ES-I3 (cell line): ENCODE data around the gene SLU7.

Experiments used
- H3K36me3 ChIP-seq: 2 replicates; pipeline ENCODE4 v1.6.1; 2013; ENCODE audit warnings: mild to moderate bottlenecking, low read length, control low read depth, moderate library complexity; ENCODE audit not compliant: insufficient read depth
- H3K4me1 ChIP-seq: 2 replicates; pipeline ENCODE4 v1.6.1; 2013; ENCODE audit warnings: mild to moderate bottlenecking, control low read depth, low read length; ENCODE audit not compliant: insufficient read depth
- H3K9ac ChIP-seq: 2 replicates; pipeline ENCODE4 v1.6.1; 2013; ENCODE audit warnings: low read depth, mild to moderate bottlenecking, low read length, moderate library complexity
- H3K9me3 ChIP-seq: 2 replicates; pipeline ENCODE4 v1.6.1; 2013; ENCODE audit warnings: mild to moderate bottlenecking, low read length, moderate library complexity; ENCODE audit not compliant: control insufficient read depth, insufficient read depth

SLU7 gene

DNA sequence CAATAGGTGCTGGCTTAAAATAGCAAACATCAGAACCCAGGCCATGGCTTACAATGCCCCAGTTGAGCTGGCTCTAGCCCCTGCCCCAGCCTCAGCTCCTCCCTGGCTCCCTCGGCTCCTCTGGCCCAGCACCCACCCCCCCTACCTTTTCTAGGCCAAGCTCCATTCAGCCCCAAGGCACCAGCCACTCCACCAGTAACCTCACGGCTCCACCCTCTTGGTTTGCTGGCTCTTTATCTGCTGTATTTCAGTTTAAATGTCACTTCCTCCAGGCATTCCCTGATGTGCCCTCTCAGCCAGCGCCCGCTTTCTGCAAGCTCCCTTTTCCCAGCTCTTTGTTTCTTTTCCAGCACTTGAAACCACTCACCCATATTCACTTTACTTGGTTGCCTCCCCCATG lies 59.1 kb downstream of the SLU7 start:
- Histone ChIP-seq H3K4me1 (peaks cover 16% of the 10 kb centered on the region; the same call in 1 of the 2 replicates), H3K9me3 (no peaks in the 10 kb centered on the region), H3K9ac (no peak overlapping the region), H3K36me3 (no peaks in the 10 kb centered on the region)

DNA sequence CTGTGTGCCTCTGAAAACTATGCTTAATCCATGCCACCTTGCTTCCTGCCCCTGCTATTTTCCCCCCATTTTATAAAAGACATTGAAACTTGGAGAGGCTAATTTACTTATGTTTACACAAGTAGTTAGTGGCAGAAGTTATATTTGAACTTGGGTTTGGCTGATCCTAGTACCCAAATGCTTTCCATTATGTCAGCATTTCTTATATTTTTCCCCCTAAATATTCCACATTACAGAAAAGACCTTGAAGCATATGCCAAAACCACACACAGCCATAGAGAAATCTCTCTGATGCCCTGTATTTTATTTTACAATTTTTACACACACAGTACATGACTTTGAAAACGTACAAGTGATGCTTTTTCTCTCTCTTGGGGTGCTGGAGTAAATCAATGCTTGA lies 59.6 kb downstream of the SLU7 start:
- H3K36me3 ChIP-seq, result no peaks in the 10 kb centered on the region
- H3K9me3 ChIP-seq, result no peaks in the 10 kb centered on the region
- H3K9ac ChIP-seq, result no peak overlapping the region
- H3K4me1 ChIP-seq, result peaks cover 16% of the 10 kb centered on the region; the same call in 1 of the 2 replicates

DNA sequence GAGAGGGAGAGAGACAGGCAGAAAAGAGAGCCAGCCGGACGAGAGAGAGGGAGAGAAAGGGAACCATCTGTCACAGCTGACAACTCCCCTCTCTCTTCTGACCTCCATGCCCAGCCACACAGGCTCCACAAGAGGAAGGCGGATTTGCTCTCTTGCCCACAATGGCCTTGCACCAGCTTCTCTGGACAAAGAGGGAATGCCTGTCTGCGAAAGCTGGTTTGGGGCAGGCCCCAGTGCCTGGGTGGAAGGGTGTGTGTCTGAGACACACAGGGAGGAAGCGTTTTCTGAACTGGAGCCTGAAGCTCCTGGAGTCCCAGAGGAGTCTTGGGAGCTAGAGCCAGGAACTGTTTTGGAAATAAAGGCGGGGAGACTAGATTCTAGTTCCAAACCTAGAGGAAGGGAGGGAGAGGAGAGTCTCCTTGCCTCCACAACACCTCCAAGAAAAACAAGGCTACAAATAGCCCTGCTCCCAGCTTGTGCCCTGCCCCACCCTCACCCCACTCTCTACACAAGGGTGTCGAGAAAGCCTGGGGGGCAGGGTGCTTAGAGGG lies 60.9 kb downstream of the SLU7 start:
- Histone ChIP-seq H3K9ac (no peak overlapping the region), H3K4me1 (peaks cover 13% of the 10 kb centered on the region; the same call in 1 of the 2 replicates), H3K9me3 (no peaks in the 10 kb centered on the region), H3K36me3 (no peaks in the 10 kb centered on the region)

- Histone ChIP-seq H3K4me1 (peaks cover 13% of the 10 kb centered on the region; the same call in 1 of the 2 replicates), H3K36me3 (no peaks in the 10 kb centered on the region), H3K9ac (no peak overlapping the region), H3K9me3 (no peaks in the 10 kb centered on the region)
These were observed 61.5 kb downstream of the SLU7 start for GRCh38 chr5:160357394-160357793.

- H3K4me1 ChIP-seq, result peaks cover 13% of the 10 kb centered on the region; the same call in 1 of the 2 replicates
- no peaks in the 10 kb centered on the region for H3K36me3 ChIP-seq
- H3K9ac ChIP-seq, result no peak overlapping the region
- H3K9me3 ChIP-seq, result no peaks in the 10 kb centered on the region
These were observed 62.1 kb downstream of the SLU7 start for GRCh38 chr5:160356550-160357347.

GRCh38 chr5:160354666-160355065 lies 64.2 kb downstream of the SLU7 start:
- Histone ChIP-seq H3K4me1 (0 out of 2 replicates have a peak, but pooled peaks cover 7% of the 10 kb centered on the region), H3K36me3 (no peaks in the 10 kb centered on the region), H3K9ac (no peak overlapping the region), H3K9me3 (no peaks in the 10 kb centered on the region)

DNA sequence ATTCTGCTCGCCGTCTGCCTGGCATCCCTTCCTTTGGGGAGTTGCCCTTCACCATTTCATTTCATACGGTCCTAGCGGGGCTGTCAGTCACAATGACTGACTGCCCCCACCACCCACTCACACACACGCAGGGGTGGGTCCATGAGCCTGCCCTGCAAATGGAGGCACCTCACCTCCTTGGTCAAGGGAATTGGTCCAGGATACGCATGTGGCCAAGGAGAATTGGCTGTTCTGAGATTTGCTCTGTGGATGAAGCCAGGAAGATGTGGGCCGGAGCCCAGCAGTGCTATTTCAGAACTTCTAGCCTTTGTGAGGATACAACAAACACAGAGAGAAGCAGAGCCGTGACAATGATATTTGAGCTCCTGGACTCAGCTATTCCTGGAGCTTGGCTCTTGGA lies 65.5 kb downstream of the SLU7 start:
- Histone ChIP-seq H3K4me1 (no peaks in the 10 kb centered on the region), H3K36me3 (no peaks in the 10 kb centered on the region), H3K9ac (no peak overlapping the region), H3K9me3 (no peaks in the 10 kb centered on the region)

DNA sequence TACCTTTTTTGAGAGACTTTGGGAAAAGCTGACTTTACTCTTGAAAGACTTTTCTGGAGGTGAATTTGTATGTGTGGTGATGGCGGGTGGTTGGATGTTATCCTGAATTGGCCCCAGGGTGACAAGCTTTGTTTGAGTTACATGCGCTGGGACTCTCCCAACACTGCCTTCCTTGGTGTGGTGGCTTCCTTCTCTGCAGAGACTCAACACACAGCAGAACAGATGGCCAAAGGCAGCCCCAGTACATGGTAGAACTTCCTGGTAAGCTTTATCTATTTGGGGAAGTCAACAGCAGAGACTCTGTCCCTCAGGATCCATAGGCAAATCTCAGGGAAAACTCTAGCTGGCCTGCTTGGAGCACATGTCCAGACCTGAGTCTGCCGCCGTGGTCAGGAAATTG lies 66.6 kb downstream of the SLU7 start:
- H3K9me3 ChIP-seq, result no peaks in the 10 kb centered on the region
- no peaks in the 10 kb centered on the region for H3K4me1 ChIP-seq

More for the DNA sequence above, 66.6 kb downstream of the SLU7 start:
- no peaks in the 10 kb centered on the region for H3K36me3 ChIP-seq
- H3K9ac ChIP-seq, result no peak overlapping the region
